Cardiac muscle cell (in vitro differentiated cells and primary cell): Measurements from ENCODE around the gene FCRL2. TPM values are rescaled to one million over a fixed set of nuclear protein-coding genes. Genes with fewer than 3 reads are reported as not detected.

Source experiments
- DNase-seq, 2 donors: peaks; one replicate each; pipeline versions ENCODE4 v3.0.0 to v3.0.0-alpha.2; 2010 to 2017; ENCODE audit warnings: low read depth in 1 of 2, low spot score in 1 of 2
- H3K27ac ChIP-seq: fragments of 200-600 bp; sonication (generic); 2 replicates; pipeline ENCODE4 v1.5.1; 2016
- H3K27me3 ChIP-seq: fragments of 200-600 bp; sonication (generic); 2 replicates; pipeline ENCODE4 v1.6.0; 2016; ENCODE audit warnings: control low read depth
- H3K36me3 ChIP-seq: fragments of 200-600 bp; sonication (generic); 2 replicates; pipeline ENCODE4 v1.5.1; 2016; ENCODE audit warnings: control low read depth
- H3K4me1 ChIP-seq: fragments of 200-600 bp; sonication (generic); 2 replicates; pipeline ENCODE4 v1.8.1; 2017; ENCODE audit warnings: low read depth, mild to moderate bottlenecking, mixed run types
- H3K4me3 ChIP-seq: fragments of 200-600 bp; sonication (generic); 2 replicates; pipeline ENCODE4 v1.5.1; 2016; ENCODE audit warnings: mild to moderate bottlenecking
- H3K9me3 ChIP-seq: fragments of 200-600 bp; sonication (generic); 2 replicates; pipeline ENCODE4 v1.5.1; 2017; ENCODE audit warnings: low read depth, mild to moderate bottlenecking, control low read depth
- polyA plus RNA-seq: library from polyadenylated mRNA; unstranded; fragments of >200 nt; fragmentation: Nextera tagmentation; extraction: Ambion mirVana; gene quantifications from 2 replicates; pipeline ENCODE4 v1.2.1, GENCODE V29; 2016
- total RNA-seq: library from RNA; depleted of rRNA; stranded (reverse); fragments of >200 nt; gene quantifications from 2 replicates; pipeline ENCODE4 v1.2.3, GENCODE V29; 2016
- TF ChIP-seq, protein P1 (sequence below): IDR thresholded peaks from 2 replicates; pipeline ENCODE4 v1.5.1; 2012; ENCODE audit warnings: low read depth, mild to moderate bottlenecking, low read length

FCRL2 gene
- total and polyA plus RNA-seq, 2 experiments from 2014 or later = not detected

DNA sequence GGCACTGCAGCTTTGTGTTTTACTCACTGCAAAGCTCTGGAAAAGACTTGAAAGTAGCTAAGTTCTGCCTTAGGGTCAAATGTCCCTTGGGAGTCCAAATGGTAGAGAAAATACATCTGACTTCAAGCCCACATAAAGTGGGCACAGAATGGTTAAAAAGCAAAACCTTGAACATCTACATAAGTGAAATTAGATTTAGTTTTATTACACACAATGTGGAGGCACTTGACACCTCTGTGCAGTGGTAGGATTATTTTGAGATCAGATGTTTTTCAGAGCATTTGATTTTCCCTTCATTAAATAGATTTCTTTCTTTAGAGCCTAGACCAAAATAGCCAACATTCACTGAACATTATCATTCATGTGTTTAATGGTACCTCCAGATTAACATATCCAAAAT, 65.1 kb downstream of the FCRL2 start:
- Histone ChIP-seq H3K4me1 (no peaks in the 10 kb centered on the region), H3K9me3 (no peaks in the 10 kb centered on the region), H3K36me3 (no peaks in the 10 kb centered on the region), H3K4me3 (no peak overlapping the region), H3K27ac (no peak overlapping the region), H3K27me3 (no peaks in the 10 kb centered on the region)
- TF ChIP-seq, protein P1, sequence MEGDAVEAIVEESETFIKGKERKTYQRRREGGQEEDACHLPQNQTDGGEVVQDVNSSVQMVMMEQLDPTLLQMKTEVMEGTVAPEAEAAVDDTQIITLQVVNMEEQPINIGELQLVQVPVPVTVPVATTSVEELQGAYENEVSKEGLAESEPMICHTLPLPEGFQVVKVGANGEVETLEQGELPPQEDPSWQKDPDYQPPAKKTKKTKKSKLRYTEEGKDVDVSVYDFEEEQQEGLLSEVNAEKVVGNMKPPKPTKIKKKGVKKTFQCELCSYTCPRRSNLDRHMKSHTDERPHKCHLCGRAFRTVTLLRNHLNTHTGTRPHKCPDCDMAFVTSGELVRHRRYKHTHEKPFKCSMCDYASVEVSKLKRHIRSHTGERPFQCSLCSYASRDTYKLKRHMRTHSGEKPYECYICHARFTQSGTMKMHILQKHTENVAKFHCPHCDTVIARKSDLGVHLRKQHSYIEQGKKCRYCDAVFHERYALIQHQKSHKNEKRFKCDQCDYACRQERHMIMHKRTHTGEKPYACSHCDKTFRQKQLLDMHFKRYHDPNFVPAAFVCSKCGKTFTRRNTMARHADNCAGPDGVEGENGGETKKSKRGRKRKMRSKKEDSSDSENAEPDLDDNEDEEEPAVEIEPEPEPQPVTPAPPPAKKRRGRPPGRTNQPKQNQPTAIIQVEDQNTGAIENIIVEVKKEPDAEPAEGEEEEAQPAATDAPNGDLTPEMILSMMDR = no peak
- DNase-seq = no peak

DNA sequence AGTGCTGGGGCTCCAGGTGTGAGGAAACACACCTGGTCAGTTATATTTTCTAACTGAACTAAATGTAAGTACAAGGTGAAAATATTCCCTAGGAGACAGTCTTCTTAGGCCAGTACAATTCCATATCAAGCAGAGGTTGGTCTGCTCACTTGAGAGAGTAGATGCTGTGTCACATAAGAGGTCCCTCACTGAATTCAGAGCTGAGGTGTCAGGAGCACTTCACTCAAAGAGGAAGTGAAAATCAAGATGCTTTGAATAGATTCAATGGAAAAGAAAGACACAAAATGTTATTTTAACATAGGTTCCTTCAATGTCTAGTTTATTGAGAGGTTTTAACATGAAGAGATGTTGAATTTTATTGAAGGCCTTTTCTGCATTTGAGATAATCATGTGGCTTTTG, 72.1 kb downstream of the FCRL2 start:
- H3K4me1 ChIP-seq = no peaks in the 10 kb centered on the region
- TF ChIP-seq, protein P1 = no peak

DNA sequence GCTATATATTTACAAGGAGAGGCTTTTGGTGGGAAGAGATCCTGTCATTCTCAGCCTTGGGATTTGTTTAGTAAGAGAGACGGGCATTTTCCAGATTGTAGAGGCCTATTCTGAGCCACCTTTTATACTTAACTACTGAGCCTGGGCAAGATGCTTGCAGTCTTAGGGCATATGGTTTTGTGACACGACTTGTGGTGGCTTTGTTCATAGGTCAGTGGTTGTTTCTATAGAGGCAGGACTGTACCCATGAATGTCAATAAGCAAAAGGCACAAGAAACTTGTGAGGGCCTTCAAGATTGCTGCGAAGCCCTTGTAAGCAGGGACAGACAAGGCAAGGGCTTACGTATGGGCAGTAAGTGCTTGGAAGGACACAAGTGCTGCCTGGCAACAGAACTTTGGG, 73.0 kb downstream of the FCRL2 start:
- no peak for DNase-seq
- H3K9me3 ChIP-seq = no peaks in the 10 kb centered on the region

More for the DNA sequence above, 72.1 kb downstream of the FCRL2 start:
- Histone ChIP-seq H3K27me3 (no peaks in the 10 kb centered on the region), H3K27ac (no peak overlapping the region), H3K9me3 (no peaks in the 10 kb centered on the region), H3K4me3 (no peak overlapping the region), H3K36me3 (no peaks in the 10 kb centered on the region)
- DNase-seq = no peak

DNA sequence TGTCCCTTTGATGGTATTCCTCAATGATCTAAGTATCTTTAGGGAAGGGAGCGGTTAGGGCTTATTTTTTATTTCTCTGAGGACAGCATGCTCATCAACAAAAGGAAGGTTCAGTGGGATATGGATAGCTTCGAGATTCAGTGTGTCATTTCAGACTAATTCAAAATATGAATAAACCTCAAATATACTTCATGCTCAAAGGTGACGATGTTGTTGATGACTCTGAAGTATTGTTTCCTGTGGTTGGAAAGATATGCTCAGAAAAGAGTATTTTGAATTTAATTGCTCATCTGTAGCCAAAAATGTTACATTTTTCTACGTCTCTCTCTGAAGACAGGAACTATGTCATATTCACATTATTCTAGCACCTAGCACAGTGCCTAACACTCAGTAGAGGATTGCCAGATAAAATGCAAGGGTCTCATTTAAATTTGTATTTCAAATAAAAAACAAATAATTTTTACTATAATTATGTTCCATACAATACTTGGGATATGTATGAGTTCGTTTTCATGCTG, 74.6 kb downstream of the FCRL2 start:
- no peak for DNase-seq
- Histone ChIP-seq H3K27ac (no peak overlapping the region), H3K4me3 (no peak overlapping the region), H3K9me3 (no peaks in the 10 kb centered on the region), H3K4me1 (no peaks in the 10 kb centered on the region), H3K27me3 (no peaks in the 10 kb centered on the region), H3K36me3 (no peaks in the 10 kb centered on the region)
- TF ChIP-seq, protein P1 = no peak

More for the DNA sequence above, 73.0 kb downstream of the FCRL2 start:
- Histone ChIP-seq H3K36me3 (no peaks in the 10 kb centered on the region), H3K4me3 (no peak overlapping the region), H3K27me3 (no peaks in the 10 kb centered on the region), H3K27ac (no peak overlapping the region), H3K4me1 (no peaks in the 10 kb centered on the region)
- TF ChIP-seq, protein P1 = no peak

DNA sequence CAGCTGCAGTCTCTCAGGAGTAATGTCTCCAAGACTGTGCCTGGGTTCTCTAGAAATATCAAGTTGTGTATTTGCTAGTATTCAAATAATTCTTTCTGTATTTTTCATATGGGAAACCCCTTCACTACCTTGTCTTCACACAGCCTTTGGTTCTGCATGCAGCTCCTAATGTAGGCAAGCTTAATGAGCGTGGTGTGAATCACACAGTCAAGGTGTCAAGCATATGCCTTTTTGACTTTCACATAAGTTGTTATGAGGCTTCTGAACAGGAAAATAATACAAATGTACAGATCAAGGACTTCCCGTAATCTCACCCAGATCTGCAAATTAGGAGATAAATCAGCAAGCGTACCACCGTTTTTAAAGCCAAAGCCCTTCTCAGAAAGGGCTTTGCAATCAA, 76.2 kb downstream of the FCRL2 start, which contains the start of gene FCRL3:
Gene FCRL3, minus strand, starts transcription at position 38 of the 400 bp plus-strand sequence. CDS start 280 bp downstream, outside the sequence.
- DNase-seq = no peak
- Histone ChIP-seq H3K36me3 (no peaks in the 10 kb centered on the region), H3K27me3 (no peaks in the 10 kb centered on the region), H3K9me3 (no peaks in the 10 kb centered on the region), H3K27ac (no peak within 1 kb of the TSS), H3K4me3 (no peak within 1 kb of the TSS), H3K4me1 (no peaks in the 10 kb centered on the region)
- TF ChIP-seq, protein P1 = no peak
